HG03460 (cell line): Measurements from ENCODE around the gene DENND4A.
A peak's percentile ranks its signal among the peaks of the same experiment; 100 is the strongest.
"Not testable (repeated sequence)": the region's sequence is repeated elsewhere in the genome, so short reads cannot be mapped to it uniquely, and the experiment has no call there.

Experiments
- ATAC-seq: cut with Tn5 transposase; IDR thresholded peaks from one replicate; pipeline ENCODE4 v1.9.1; 2021; ENCODE audit not compliant: unreplicated experiment

Gene DENND4A

GRCh38 chr15:65641768-65642475 lies 150.2 kb downstream of the DENND4A start:
- no peak for ATAC-seq

- ATAC-seq, result no peak
Observed at GRCh38 chr15:65639509-65639908, 152.6 kb downstream of the DENND4A start.

GRCh38 chr15:65638681-65639089 lies 153.4 kb downstream of the DENND4A start:
- ATAC-seq, result no peak

- no peak for ATAC-seq
Observed at GRCh38 chr15:65638109-65638508, 154.0 kb downstream of the DENND4A start.

- no peak for ATAC-seq
Observed at GRCh38 chr15:65634356-65634755, 157.7 kb downstream of the DENND4A start.

GRCh38 chr15:65633752-65634151 lies 158.3 kb downstream of the DENND4A start:
- no peak for ATAC-seq

GRCh38 chr15:65632780-65633375 lies 159.2 kb downstream of the DENND4A start:
- no peak for ATAC-seq

- no peak for ATAC-seq
Observed at GRCh38 chr15:65631503-65631902, 160.6 kb downstream of the DENND4A start.

- peak; percentile 74 for ATAC-seq
Observed at GRCh38 chr15:65630760-65631159, 161.3 kb downstream of the DENND4A start.

GRCh38 chr15:65629548-65629947 lies 162.5 kb downstream of the DENND4A start:
- no peak for ATAC-seq

- ATAC-seq, result no peak
Observed at GRCh38 chr15:65626856-65627255, 165.2 kb downstream of the DENND4A start.

- no peak for ATAC-seq
Observed at GRCh38 chr15:65623103-65623502, 169.0 kb downstream of the DENND4A start.

GRCh38 chr15:65621638-65622037 lies 170.5 kb downstream of the DENND4A start, which contains the start of gene SLC24A1:
TSS of gene SLC24A1 (plus strand) at chr15:65621938. CDS start at chr15:65624081, 2,143 bp downstream.
- no peak for ATAC-seq

- ATAC-seq, result no peak
Observed at GRCh38 chr15:65620833-65621232, 171.3 kb downstream of the DENND4A start.

- no peak for ATAC-seq
Observed at GRCh38 chr15:65619626-65620290, 172.3 kb downstream of the DENND4A start.

- ATAC-seq, result no peak
Observed at GRCh38 chr15:65618560-65619109, 173.5 kb downstream of the DENND4A start.

GRCh38 chr15:65615887-65616286 lies 176.2 kb downstream of the DENND4A start:
- ATAC-seq, result not testable (repeated sequence)

- no peak for ATAC-seq
Observed at GRCh38 chr15:65612949-65613744, 178.9 kb downstream of the DENND4A start.

- ATAC-seq, result no peak
Observed at GRCh38 chr15:65612616-65612946, 179.5 kb downstream of the DENND4A start.

- no peak for ATAC-seq
Observed at GRCh38 chr15:65611888-65612615, 180.0 kb downstream of the DENND4A start.
